GM21528 (cell line): ENCODE measurements around the gene GPD2.

Experiments
- ATAC-seq: cut with Tn5 transposase; IDR thresholded peaks from one replicate; pipeline ENCODE4 v1.9.1; 2021; ENCODE audit warnings: mild to moderate bottlenecking, moderate library complexity; ENCODE audit not compliant: unreplicated experiment, low FRiP score

The GPD2 gene

GRCh38 chr2:156435396-156435717 is 822 bp upstream of the GPD2 start:
- no peak for ATAC-seq

GRCh38 chr2:156436497-156437085 is 412 bp downstream of the GPD2 start:
- ATAC-seq = peak; percentile 68

DNA sequence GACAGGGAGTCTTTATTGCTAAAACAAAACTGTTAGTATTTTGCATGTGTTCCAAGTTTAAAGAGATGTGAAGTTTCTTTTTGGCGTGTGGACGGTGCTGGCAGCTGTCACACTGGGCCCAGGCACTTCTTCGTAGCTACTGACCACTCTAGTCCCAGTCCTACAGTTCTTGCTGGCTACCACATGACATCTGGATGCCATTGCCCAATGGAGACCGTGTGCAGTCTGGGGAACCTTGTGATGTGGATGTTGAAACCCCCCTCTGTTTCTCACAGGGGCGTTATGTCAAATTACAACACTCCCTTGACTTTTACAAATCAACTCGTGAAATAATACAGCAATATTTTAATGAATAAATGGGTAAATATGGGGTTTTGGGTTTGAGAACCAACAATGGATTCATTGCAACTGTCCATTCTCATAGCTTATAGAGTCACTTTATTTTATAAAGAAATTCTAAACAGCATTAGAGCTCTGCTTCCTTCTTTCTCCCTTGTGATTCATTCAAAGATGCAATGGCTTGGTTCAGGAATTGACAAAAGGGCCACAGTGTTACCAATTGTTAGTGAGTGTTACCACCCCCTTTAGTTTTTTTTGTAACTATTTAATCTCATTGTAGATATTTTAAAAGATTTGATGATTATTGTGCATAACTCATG is 1.2 kb downstream of the GPD2 start:
- ATAC-seq = peak; percentile 24

DNA sequence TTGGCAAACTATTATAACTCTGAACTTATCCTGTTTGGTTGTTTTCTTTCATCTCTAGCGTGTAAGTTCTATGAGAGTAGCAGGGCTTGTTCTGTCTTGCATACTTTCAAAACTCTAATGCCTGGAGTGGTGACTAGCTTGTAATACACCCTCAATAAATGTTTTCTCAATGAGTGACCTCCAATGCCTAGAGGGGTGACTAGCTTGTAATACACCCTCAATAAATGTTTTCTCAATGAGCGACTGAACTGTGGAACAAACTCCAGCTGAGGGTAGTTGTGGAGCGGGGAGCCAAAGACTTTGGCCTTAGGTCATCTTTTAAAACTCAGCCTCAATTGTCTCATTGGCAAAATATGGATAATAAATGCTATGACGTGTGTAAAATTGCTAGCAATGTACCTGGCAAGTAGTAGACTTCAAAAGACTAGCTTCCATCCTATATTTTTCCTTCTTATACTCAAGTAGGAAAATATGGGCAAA is 1.8 kb downstream of the GPD2 start:
- ATAC-seq = no peak

DNA sequence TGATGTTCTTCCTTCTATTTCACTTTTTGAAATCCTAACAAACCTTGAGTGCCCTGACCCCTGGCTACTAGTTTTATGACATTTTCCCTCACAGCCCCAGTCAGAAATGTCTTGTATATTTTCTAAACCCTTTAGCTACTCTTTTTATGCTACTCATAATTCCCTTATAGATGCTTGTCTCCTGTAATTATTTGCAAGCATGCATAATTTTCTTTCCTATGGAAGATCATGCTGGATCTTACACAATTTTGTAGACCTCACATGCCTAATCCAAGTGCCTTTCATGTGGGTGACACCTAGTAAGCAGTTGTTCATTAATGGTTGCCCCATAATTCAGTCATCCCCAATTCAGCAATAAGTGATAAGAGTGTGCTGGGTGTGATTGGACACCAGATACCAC is 6.9 kb downstream of the GPD2 start:
- no peak for ATAC-seq

- ATAC-seq = peak; percentile 64
Measured at GRCh38 chr2:156445296-156446220, 9.4 kb downstream of the GPD2 start.

DNA sequence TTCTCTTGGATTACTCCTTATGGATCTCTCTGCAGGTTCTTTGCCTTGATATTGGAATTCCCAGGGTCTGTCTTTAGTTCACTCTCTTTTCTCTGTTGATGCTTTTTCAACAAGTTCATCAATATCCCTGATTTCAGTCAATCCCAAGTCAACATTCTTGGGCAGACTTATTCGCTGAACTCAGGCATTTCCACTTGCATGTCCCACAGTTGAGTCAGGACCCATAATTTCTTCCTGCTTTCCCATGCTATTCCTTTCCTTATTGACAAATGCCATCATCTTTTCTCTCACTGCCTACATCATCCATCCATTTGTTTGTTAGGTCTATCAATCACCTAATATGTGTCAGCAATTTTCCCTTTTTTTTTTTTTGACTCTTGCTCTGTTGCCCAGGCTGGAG is 11.6 kb downstream of the GPD2 start:
- no peak for ATAC-seq

DNA sequence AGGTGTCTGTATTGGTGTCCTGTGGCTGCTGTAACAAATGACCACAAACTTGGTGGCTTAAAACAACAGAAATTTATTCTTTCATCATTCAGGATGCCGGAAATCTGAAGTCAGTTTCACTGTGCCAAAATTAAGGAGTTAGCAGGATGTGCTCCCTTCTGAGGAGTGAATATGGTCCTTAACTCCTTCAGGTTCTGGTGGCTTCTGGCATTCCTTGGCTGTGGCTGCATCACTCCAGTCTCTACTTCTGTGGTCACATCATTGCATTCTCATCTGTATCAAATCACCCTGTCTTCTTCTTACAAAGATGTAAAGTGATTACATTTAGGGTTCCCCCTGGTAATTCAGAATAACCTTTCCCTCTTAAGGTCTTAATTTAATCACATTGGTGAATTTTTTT is 12.6 kb downstream of the GPD2 start:
- no peak for ATAC-seq

- ATAC-seq = no peak
Measured at GRCh38 chr2:156452971-156453370, 16.8 kb downstream of the GPD2 start.

GRCh38 chr2:156455361-156455975 is 19.3 kb downstream of the GPD2 start:
- ATAC-seq = no peak

- ATAC-seq = peak; percentile 74
Measured at GRCh38 chr2:156456616-156457015, 20.4 kb downstream of the GPD2 start.

GRCh38 chr2:156457523-156458517 is 21.6 kb downstream of the GPD2 start:
- no peak for ATAC-seq

DNA sequence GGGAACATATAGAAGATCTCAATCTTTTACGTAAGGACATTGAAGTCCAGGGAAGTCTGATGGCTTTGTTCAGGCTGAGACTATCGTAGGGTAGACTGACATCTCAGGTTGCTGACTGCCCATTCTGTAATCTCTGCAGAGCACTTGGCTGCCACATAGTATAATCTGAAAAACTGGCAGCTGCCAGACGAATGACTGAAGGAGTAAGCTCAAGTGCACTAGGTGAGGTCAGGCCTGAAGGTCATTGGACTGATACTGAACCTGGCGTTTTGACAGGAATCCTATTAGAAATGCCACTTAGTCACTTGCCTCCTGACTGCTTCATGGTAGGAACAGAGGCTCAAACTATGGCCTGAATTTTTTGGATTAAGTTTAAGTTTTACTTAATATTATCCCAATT is 23.5 kb downstream of the GPD2 start:
- ATAC-seq = no peak

DNA sequence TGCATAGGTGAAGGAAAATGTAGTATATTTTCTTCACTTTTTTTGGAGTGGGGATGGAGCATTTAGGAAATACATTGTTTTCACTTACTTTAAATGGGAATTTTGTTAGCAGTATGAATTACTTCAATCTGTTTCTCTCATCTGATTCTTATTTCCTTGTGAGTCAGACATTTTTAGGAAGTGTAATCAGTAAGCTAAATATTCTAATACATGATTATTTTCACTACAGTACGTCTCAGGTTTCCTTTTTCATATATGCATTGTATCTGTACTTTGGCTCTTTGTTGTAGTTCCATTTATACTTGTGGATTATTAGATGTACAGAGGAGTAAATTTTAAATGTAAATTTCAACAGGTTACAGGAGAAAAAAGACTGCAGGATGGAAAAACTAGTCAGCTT is 27.9 kb downstream of the GPD2 start:
- ATAC-seq = no peak

GRCh38 chr2:156465573-156465972 is 29.4 kb downstream of the GPD2 start:
- no peak for ATAC-seq

DNA sequence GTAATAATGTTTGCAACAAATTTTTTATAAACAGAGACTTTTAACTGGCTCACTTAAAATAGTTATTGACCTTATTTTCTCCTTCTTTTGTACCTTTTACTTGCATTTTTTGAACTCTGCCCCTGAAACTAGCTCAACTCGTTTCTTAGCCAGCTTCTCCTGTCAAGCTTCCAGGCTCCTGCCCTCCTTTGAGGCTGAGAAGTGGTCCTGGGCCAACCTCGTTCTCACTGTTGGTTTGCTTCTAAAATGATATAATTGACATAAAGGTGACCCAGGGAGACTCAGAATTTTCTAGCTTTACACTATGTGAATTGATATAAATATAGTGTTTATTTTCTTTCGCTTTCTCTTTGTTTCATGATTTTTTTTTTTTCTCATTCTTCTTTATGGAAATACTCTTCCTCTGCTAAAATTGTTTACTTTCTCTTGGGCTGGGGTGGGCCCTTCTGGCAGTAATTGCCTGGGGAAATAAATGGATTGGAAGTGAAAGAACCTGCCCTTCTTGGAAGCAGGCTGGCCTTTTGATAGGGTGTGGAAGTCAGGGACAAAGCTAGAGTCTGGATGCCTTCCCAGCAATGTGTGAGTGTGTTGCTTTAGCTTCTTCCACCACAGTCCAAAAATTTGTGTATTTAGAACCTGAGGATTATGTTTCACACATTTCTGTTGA is 30.7 kb downstream of the GPD2 start:
- ATAC-seq = no peak

GRCh38 chr2:156470975-156471583 is 34.9 kb downstream of the GPD2 start:
- no peak for ATAC-seq

DNA sequence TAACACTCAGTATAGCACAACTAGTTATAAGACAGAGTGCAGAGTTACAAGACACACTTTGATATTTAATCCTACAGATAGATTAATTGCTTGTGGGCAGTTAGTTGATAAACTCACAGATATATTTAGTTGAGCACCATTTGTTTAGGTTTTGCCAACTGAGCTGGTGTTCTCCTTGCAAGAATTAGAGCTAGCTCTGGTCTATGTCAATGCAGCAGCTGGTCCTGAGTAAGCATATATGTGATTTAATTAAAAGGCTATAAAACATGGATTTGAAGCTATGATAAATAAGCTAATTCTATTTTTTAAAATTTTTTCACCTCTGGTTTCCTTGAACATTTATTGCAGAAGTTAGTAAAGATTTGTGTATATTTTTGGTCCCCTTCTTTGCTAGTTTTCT is 35.6 kb downstream of the GPD2 start:
- ATAC-seq = no peak

- peak; percentile 42 for ATAC-seq
Measured at GRCh38 chr2:156472686-156473085, 36.5 kb downstream of the GPD2 start.
